ENCODE measurements around the gene L3MBTL4. TPM values are rescaled to one million over a fixed set of nuclear protein-coding genes. Genes with fewer than 3 reads are reported as not detected.

Gene L3MBTL4
- total RNA-seq, 6 experiments from 2014 or later = not detected

GRCh38 chr18:5980721-5981120 is 434.0 kb downstream of the L3MBTL4 start:
- no peak overlapping the region for H3K4me3 Mint-ChIP-seq
- no peak overlapping the region for H3K27ac Mint-ChIP-seq
- no peaks in the 10 kb centered on the region for H3K4me1 Mint-ChIP-seq (ENCODE audit: low read depth)

GRCh38 chr18:5979971-5980457 is 434.7 kb downstream of the L3MBTL4 start:
- H3K36me3 Mint-ChIP-seq (ENCODE audit: low read depth) = no peaks in the 10 kb centered on the region
- no peak for DNase-seq
- H3K27me3 Mint-ChIP-seq (ENCODE audit: insufficient read depth) = no peaks in the 10 kb centered on the region
- H3K4me3 Mint-ChIP-seq = no peak overlapping the region
- no peak for TF ChIP-seq CTCF (IDR thresholded peaks at IDR 0.05)
- peaks cover 26% of the 10 kb centered on the region for H3K9me3 Mint-ChIP-seq
- no peak overlapping the region for H3K27ac Mint-ChIP-seq
- peaks cover 5% of the 10 kb centered on the region; the same call in 1 of the 2 replicates for H3K4me1 Mint-ChIP-seq (ENCODE audit: low read depth)

More at GRCh38 chr18:5980721-5981120, 434.0 kb downstream of the L3MBTL4 start:
- TF ChIP-seq CTCF (IDR thresholded peaks at IDR 0.05) = no peak
- DNase-seq = no peak
- Mint-ChIP-seq H3K36me3 (ENCODE audit: low read depth) (no peaks in the 10 kb centered on the region), H3K27me3 (ENCODE audit: insufficient read depth) (peaks cover 2% of the 10 kb centered on the region; the same call in 1 of the 2 replicates), H3K9me3 (peaks cover 25% of the 10 kb centered on the region)

- H3K27ac Mint-ChIP-seq = no peak overlapping the region
- H3K4me1 Mint-ChIP-seq (ENCODE audit: low read depth) = peaks cover 7% of the 10 kb centered on the region; the same call in 1 of the 2 replicates
- peaks cover 27% of the 10 kb centered on the region for H3K9me3 Mint-ChIP-seq
- no peaks in the 10 kb centered on the region for H3K36me3 Mint-ChIP-seq (ENCODE audit: low read depth)
- no peak overlapping the region for H3K4me3 Mint-ChIP-seq
- no peak for TF ChIP-seq CTCF (IDR thresholded peaks at IDR 0.05)
- no peak for DNase-seq
- H3K27me3 Mint-ChIP-seq (ENCODE audit: insufficient read depth) = no peaks in the 10 kb centered on the region
Measured at GRCh38 chr18:5979176-5979888, 435.4 kb downstream of the L3MBTL4 start.

- Mint-ChIP-seq H3K27me3 (ENCODE audit: insufficient read depth) (no peaks in the 10 kb centered on the region), H3K9me3 (peaks cover 29% of the 10 kb centered on the region), H3K4me3 (no peak overlapping the region), H3K27ac (no peak overlapping the region), H3K36me3 (ENCODE audit: low read depth) (no peaks in the 10 kb centered on the region), H3K4me1 (ENCODE audit: low read depth) (peaks cover 7% of the 10 kb centered on the region; the same call in 1 of the 2 replicates)
- no peak for DNase-seq
- TF ChIP-seq CTCF (IDR thresholded peaks at IDR 0.05) = no peak
Measured at GRCh38 chr18:5977022-5977421, 437.7 kb downstream of the L3MBTL4 start.

- Mint-ChIP-seq H3K4me1 (ENCODE audit: low read depth) (peaks cover 7% of the 10 kb centered on the region; the same call in 1 of the 2 replicates), H3K9me3 (peaks cover 26% of the 10 kb centered on the region), H3K27ac (no peak overlapping the region), H3K36me3 (ENCODE audit: low read depth) (no peaks in the 10 kb centered on the region), H3K4me3 (no peak overlapping the region), H3K27me3 (ENCODE audit: insufficient read depth) (no peaks in the 10 kb centered on the region)
- DNase-seq = no peak
- no peak for TF ChIP-seq CTCF (IDR thresholded peaks at IDR 0.05)
Measured at GRCh38 chr18:5975111-5976002, 439.4 kb downstream of the L3MBTL4 start.
